Measurements from ENCODE around the gene ART4. TPM values are rescaled to one million over a fixed set of nuclear protein-coding genes. Genes with fewer than 3 reads are reported as not detected.

ART4 gene
- total RNA-seq, 1 experiment from 2014 or later: not detected

GRCh38 chr12:14871886-14872285, 28.6 kb upstream of the ART4 start:
- no peak for ATAC-seq
- POLR2A ChIA-PET: no interaction called here
- no TSS peak for BruUV-seq (replicated peaks)
- CTCF ChIA-PET: no interaction called here
- Histone ChIP-seq H3K27ac (ENCODE audit: low read depth, low read length) (no peak overlapping the region), H2AFZ (ENCODE audit: low read depth, low read length, poor library complexity, severe bottlenecking) (no peak overlapping the region), H3K4me1 (ENCODE audit: control insufficient read depth in 1 of 2, insufficient read depth in 2 of 2, low read length in 2 of 2) (peaks cover 0 to 10% of the 10 kb centered on the region in 2 experiments; a peak in 2 of 4 replicates), H3K27me3 (ENCODE audit: insufficient read depth, low read length) (no peaks in the 10 kb centered on the region), H3K36me3 (ENCODE audit: control insufficient read depth in 1 of 2, insufficient read depth in 2 of 2, low read length in 2 of 2) (no peaks in the 10 kb centered on the region), H3K79me2 (ENCODE audit: insufficient read depth, low read length) (no peaks in the 10 kb centered on the region), H3K4me2 (ENCODE audit: low read length) (no peak overlapping the region), H4K20me1 (ENCODE audit: insufficient read depth) (no peaks in the 10 kb centered on the region), H3K9me2 (ENCODE audit: insufficient read depth) (no peaks in the 10 kb centered on the region), H3K9ac (ENCODE audit: low read length) (no peak overlapping the region), H3K9me3 (ENCODE audit: control insufficient read depth in 1 of 2, insufficient read depth in 1 of 2, low read depth in 1 of 2, low read length in 2 of 2) (no peaks in the 10 kb centered on the region), H3K4me3 (replicated peaks in 1 of 2; ENCODE audit: low read depth in 1 of 2, low read length in 2 of 2) (no peak overlapping the region)
- TF ChIP-seq SIN3A (IDR thresholded peaks at IDR 0.05; ENCODE audit: low read depth): no peak
- TF ChIP-seq CBX3 (IDR thresholded peaks at IDR 0.05; ENCODE audit: low read depth): no peak
- DNase-seq (ENCODE audit: low read depth, low spot score): no peak
- intact Hi-C loops (cut with micrococcal nuclease): no loop called here
- RAD21 ChIA-PET (ENCODE audit: low non-redundant PET in 1 of 2, low total read pairs in 2 of 2, uncharacterized antibody in 2 of 2, unreplicated experiment in 2 of 2): no interaction called here

- Histone ChIP-seq H3K27ac (ENCODE audit: low read depth, low read length) (no peak overlapping the region), H3K4me3 (replicated peaks in 1 of 2; ENCODE audit: low read depth in 1 of 2, low read length in 2 of 2) (no peak overlapping the region), H3K79me2 (ENCODE audit: insufficient read depth, low read length) (no peaks in the 10 kb centered on the region), H3K4me1 (ENCODE audit: control insufficient read depth in 1 of 2, insufficient read depth in 2 of 2, low read length in 2 of 2) (peaks cover 0 to 10% of the 10 kb centered on the region in 2 experiments; a peak in 2 of 4 replicates), H3K9me2 (ENCODE audit: insufficient read depth) (no peaks in the 10 kb centered on the region), H3K27me3 (ENCODE audit: insufficient read depth, low read length) (no peaks in the 10 kb centered on the region), H3K36me3 (ENCODE audit: control insufficient read depth in 1 of 2, insufficient read depth in 2 of 2, low read length in 2 of 2) (no peaks in the 10 kb centered on the region), H4K20me1 (ENCODE audit: insufficient read depth) (no peaks in the 10 kb centered on the region), H2AFZ (ENCODE audit: low read depth, low read length, poor library complexity, severe bottlenecking) (no peak overlapping the region), H3K9ac (ENCODE audit: low read length) (no peak overlapping the region), H3K9me3 (ENCODE audit: control insufficient read depth in 1 of 2, insufficient read depth in 1 of 2, low read depth in 1 of 2, low read length in 2 of 2) (no peaks in the 10 kb centered on the region), H3K4me2 (ENCODE audit: low read length) (no peak overlapping the region)
- intact Hi-C loops (cut with micrococcal nuclease): no loop called here
- DNase-seq (ENCODE audit: low read depth, low spot score) (no peak), ATAC-seq (no peak)
- POLR2A ChIA-PET: no interaction called here
- CTCF ChIA-PET: no interaction called here
- TF ChIP-seq MAX (IDR thresholded peaks at IDR 0.05) (no peak), EZH2phosphoT487 (IDR thresholded peaks at IDR 0.05; ENCODE audit: borderline replicate concordance) (no peak), POLR2A (IDR thresholded peaks at IDR 0.05; ENCODE audit: borderline replicate concordance, extremely low read depth, insufficient read depth, insufficient read length) (no peak), JUND (IDR thresholded peaks at IDR 0.05) (no peak), EZH2 (IDR thresholded peaks at IDR 0.05) (no peak)
- RAD21 ChIA-PET (ENCODE audit: low non-redundant PET in 1 of 2, low total read pairs in 2 of 2, uncharacterized antibody in 2 of 2, unreplicated experiment in 2 of 2): no interaction called here
- no TSS peak for BruUV-seq (replicated peaks)
These were observed 27.9 kb upstream of the ART4 start for GRCh38 chr12:14871247-14871646.
